Stomach (tissue), 9 donors: ENCODE results near the gene PTPRD. TPM values are rescaled to one million over a fixed set of nuclear protein-coding genes. Genes with fewer than 3 reads are reported as not detected.

Experiments
- DNase-seq, 2 donors: peaks; one replicate each; pipeline versions ENCODE4 v3.0.0 to v3.0.0-alpha.2; 2013 to 2019
- H3K27ac ChIP-seq, 5 donors: fragments of 200-600 bp in 4 of 5; sonication (generic) in 4 of 5; one replicate each; pipeline ENCODE4 v1.5.1; 2013 to 2019; ENCODE audit warnings: mild to moderate bottlenecking in 1 of 5, moderate library complexity in 1 of 5
- H3K27me3 ChIP-seq, 3 donors: fragments of 200-600 bp; sonication (generic); one replicate each; pipeline ENCODE4 v1.5.1; 2017 to 2019; ENCODE audit warnings: mixed run types in 1 of 3
- H3K36me3 ChIP-seq, 4 donors: fragments of 200-600 bp; sonication (generic); 1 replicate in 3 of 4; 2 replicates in 1 of 4; pipeline ENCODE4 v1.5.1; 2016 to 2019
- H3K4me1 ChIP-seq, 4 donors: fragments of 200-600 bp; sonication (generic); one replicate each; pipeline ENCODE4 v1.5.1; 2016 to 2019
- H3K4me3 ChIP-seq, 4 donors: fragments of 200-600 bp; sonication (generic) in 3 of 4; one replicate each; pipeline ENCODE4 v1.5.1; 2016 to 2019; ENCODE audit warnings: mild to moderate bottlenecking in 1 of 4
- H3K9me3 ChIP-seq, 4 donors: fragments of 200-600 bp; sonication (generic); one replicate each; pipeline ENCODE4 v1.5.1; 2016 to 2019
- EP300 ChIP-seq: sonication (generic); formaldehyde crosslinking; IDR thresholded peaks from one replicate; pipeline ENCODE4 v1.6.1; 2017; ENCODE audit warnings: antibody characterized with exemption
- POLR2A ChIP-seq, 4 donors: fragments of 450-650 bp; IDR thresholded peaks; one replicate each; pipeline ENCODE4 v1.6.1; 2016; ENCODE audit warnings: antibody characterized with exemption in 4 of 4, control low read depth in 2 of 4, mild to moderate bottlenecking in 1 of 4, moderate library complexity in 1 of 4
- POLR2AphosphoS5 ChIP-seq, 3 donors: sonication (generic); formaldehyde crosslinking; IDR thresholded peaks; one replicate each; pipeline ENCODE4 v1.6.1; 2016; ENCODE audit warnings: antibody characterized with exemption in 3 of 3
- WGBS, 5 donors: extraction: QIAGEN DNeasy Blood & Tissue Kit in 3 of 5; methylation state at CpG; one replicate each; pipeline versions ENCODE4 v1.1.5 to v1.1.7; 2013 to 2018; 5-methylcytosine and 5-hydroxymethylcytosine counted together
- intact Hi-C: fragments of 100-400 bp; cut with DNase I; formaldehyde crosslinking; loops from one replicate; pipeline ENCODE4 v1.15.1; 2023; ENCODE audit warnings: low total_unique reads
- polyA plus RNA-seq, 3 donors: library from polyadenylated mRNA; stranded (reverse); fragments of 200-250 nt; gene quantifications; one replicate each; pipeline ENCODE4 v1.2.3, GENCODE V29; 2013
- total RNA-seq, 5 donors: library from RNA; depleted of rRNA; stranded (reverse); fragments of >200 nt; gene quantifications; one replicate each; pipeline versions ENCODE4 v1.1.0 to v1.2.3, GENCODE V29; 2014 to 2016
- TF ChIP-seq, protein P1 (sequence below), 7 experiments: fragments of 450-650 bp in 4 of 7; fragments of 200-600 bp in 3 of 7; sonication (generic) in 3 of 7; IDR thresholded peaks; one replicate each; pipeline ENCODE4 v1.5.1; 2016 to 2019; ENCODE audit warnings: antibody characterized with exemption in 7 of 7, control low read depth in 2 of 7, mild to moderate bottlenecking in 1 of 7
- donor health status: healthy with polysubstance abuse.
- donor health status: Bipolar disorder and iron deficiency.
- donor health status: healthy.

PTPRD gene
- total and polyA plus RNA-seq, 8 donors: 0.12 to 53.1 (median 1.2) TPM

DNA sequence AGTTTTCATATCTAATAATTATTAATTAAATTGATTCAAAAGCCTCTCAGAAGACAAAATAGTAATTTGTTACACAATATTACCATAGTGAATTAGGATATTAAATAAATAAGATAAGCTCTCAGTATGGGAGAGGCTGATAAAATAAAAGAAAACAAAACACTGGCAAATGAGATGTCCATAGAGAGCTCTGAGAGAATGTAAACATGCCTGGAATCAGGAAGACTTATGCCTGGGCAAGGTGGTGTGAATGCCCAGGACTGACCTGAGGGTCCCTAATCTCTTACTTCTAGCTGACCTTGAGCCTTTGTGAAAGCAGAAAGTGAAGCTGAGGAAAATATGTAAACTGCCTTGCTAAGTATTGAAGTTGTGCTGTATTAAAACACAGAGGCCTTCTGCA is 616.5 kb downstream of the PTPRD start:
- no peaks in the 10 kb centered on the region for H3K36me3 ChIP-seq
- no peaks in the 10 kb centered on the region for H3K4me1 ChIP-seq
- H3K4me3 ChIP-seq: no peak overlapping the region
- DNase-seq: no peak
- TF ChIP-seq POLR2AphosphoS5 (IDR thresholded peaks at IDR 0.05): no peak
- no peak for TF ChIP-seq POLR2A (IDR thresholded peaks at IDR 0.05)
- TF ChIP-seq EP300: no peak
- TF ChIP-seq, protein P1, sequence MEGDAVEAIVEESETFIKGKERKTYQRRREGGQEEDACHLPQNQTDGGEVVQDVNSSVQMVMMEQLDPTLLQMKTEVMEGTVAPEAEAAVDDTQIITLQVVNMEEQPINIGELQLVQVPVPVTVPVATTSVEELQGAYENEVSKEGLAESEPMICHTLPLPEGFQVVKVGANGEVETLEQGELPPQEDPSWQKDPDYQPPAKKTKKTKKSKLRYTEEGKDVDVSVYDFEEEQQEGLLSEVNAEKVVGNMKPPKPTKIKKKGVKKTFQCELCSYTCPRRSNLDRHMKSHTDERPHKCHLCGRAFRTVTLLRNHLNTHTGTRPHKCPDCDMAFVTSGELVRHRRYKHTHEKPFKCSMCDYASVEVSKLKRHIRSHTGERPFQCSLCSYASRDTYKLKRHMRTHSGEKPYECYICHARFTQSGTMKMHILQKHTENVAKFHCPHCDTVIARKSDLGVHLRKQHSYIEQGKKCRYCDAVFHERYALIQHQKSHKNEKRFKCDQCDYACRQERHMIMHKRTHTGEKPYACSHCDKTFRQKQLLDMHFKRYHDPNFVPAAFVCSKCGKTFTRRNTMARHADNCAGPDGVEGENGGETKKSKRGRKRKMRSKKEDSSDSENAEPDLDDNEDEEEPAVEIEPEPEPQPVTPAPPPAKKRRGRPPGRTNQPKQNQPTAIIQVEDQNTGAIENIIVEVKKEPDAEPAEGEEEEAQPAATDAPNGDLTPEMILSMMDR (IDR thresholded peaks at IDR 0.05): no peak
- H3K27ac ChIP-seq: no peak overlapping the region
- no peaks in the 10 kb centered on the region for H3K27me3 ChIP-seq
- intact Hi-C loops: no loop called here
- H3K9me3 ChIP-seq: no peaks in the 10 kb centered on the region

DNA sequence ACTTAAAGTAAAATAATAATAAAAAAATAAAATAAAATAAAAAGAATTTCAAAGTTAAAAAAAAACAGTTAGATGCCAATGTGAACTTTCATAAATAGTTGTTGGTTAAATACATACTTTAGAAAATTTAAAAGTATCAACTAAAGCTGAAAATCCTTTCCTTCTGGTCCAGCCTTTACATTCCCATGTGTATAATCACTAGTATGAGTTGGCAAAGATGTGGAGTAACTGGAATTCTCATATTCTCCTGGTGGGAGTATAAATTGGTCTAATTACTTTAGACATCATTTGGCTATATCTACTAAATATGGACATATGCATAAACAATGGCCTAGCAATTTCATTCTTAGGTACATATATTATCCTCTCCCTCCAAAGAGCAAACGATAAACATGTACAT is 619.9 kb downstream of the PTPRD start:
- no peak overlapping the region for H3K27ac ChIP-seq
- 91 to 97% (median 93%) methylated on average over 1 of the region's 1 CpG for WGBS, 5 donors
- peaks cover 0 to 11% (median 8%) of the 10 kb centered on the region in 4 donors for H3K9me3 ChIP-seq
- no peaks in the 10 kb centered on the region for H3K27me3 ChIP-seq
- no peaks in the 10 kb centered on the region for H3K4me1 ChIP-seq
- intact Hi-C loops: no loop called here
- H3K4me3 ChIP-seq: no peak overlapping the region
- TF ChIP-seq POLR2A (IDR thresholded peaks at IDR 0.05): no peak
- TF ChIP-seq POLR2AphosphoS5 (IDR thresholded peaks at IDR 0.05): no peak
- TF ChIP-seq, protein P1 (IDR thresholded peaks at IDR 0.05): no peak
- no peak for TF ChIP-seq EP300
- DNase-seq: no peak
- H3K36me3 ChIP-seq: no peaks in the 10 kb centered on the region

DNA sequence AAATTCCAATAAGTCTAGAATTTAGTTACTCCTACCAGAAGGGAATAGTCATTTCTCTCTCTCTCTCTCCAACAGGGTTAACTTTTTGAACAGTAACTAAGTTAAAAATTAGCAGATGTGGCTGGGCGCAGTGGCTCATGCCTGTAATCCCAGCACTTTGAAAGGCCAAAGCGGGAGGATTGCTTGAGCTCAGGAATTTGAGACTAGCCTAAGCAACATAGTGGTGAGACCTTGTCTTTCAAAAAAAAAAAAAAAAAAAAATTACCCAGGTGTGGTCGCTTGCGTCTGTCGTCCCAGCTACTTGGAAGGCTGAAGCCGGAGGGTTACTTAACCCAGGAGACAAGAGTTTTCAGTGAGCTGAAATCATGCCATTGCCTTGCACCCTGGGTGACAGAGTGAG is 639.7 kb downstream of the PTPRD start:
- no peak for DNase-seq
- intact Hi-C loops: no loop called here
- Histone ChIP-seq H3K9me3 (no peaks in the 10 kb centered on the region), H3K4me3 (no peak overlapping the region), H3K27me3 (no peaks in the 10 kb centered on the region), H3K36me3 (no peaks in the 10 kb centered on the region), H3K27ac (no peak overlapping the region), H3K4me1 (no peaks in the 10 kb centered on the region)
- TF ChIP-seq POLR2AphosphoS5 (IDR thresholded peaks at IDR 0.05): no peak
- TF ChIP-seq EP300: no peak
- TF ChIP-seq, protein P1 (IDR thresholded peaks at IDR 0.05): no peak
- no peak for TF ChIP-seq POLR2A (IDR thresholded peaks at IDR 0.05)
- 64 to 86% (median 76%) methylated on average over 6 of the region's 6 CpGs for WGBS, 5 donors

DNA sequence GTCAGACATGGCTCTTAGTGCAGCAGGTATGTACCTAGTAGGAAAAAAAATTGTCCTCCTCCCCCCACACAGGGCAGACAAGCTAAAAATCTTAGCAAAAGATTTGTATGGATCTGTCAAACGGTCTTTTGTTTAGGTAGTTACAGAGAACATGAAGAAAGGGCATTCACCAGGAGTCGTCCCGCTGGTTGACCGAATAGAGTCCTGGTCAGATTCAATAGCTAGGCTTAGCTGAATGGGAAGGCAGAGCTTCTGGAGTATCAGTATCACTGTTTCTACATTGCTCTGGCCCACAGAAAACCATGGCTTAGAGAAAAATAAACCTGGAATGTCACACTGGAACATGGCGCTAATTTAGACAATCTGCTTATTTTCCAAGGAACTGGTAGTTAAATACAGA is 642.3 kb downstream of the PTPRD start:
- Histone ChIP-seq H3K4me1 (no peaks in the 10 kb centered on the region), H3K9me3 (no peaks in the 10 kb centered on the region), H3K27me3 (no peaks in the 10 kb centered on the region), H3K36me3 (no peaks in the 10 kb centered on the region), H3K4me3 (no peak overlapping the region), H3K27ac (no peak overlapping the region)
- intact Hi-C loops: no loop called here
- WGBS, 5 donors: 87 to 92% (median 90%) methylated on average over 5 of the region's 5 CpGs
- DNase-seq: no peak
- TF ChIP-seq, protein P1 (IDR thresholded peaks at IDR 0.05): no peak
- TF ChIP-seq POLR2AphosphoS5 (IDR thresholded peaks at IDR 0.05): no peak
- TF ChIP-seq POLR2A (IDR thresholded peaks at IDR 0.05): no peak
